Right lobe of liver (tissue), 4 donors: ENCODE results near the gene ADA.

Source experiments
- POLR2A ChIP-seq: fragments of 450-650 bp; IDR thresholded peaks from one replicate; pipeline ENCODE4 v1.6.1; 2017; ENCODE audit warnings: antibody characterized with exemption, mild to moderate bottlenecking
- TF ChIP-seq, protein P1 (sequence below), 4 donors: fragments of 200-600 bp in 3 of 4; fragments of 450-650 bp in 1 of 4; IDR thresholded peaks; one replicate each; pipeline versions ENCODE4 v1.5.1 to v1.8.0; 2016 to 2022; ENCODE audit warnings: antibody characterized with exemption in 4 of 4, mild to moderate bottlenecking in 2 of 4
- donor health status: DM: no; HTN: no; CAD: no.
- donor health status: DM: no; HTN: no; CAD: no.
- donor health status: DM: no; HTN: yes; CAD: no.

DNA sequence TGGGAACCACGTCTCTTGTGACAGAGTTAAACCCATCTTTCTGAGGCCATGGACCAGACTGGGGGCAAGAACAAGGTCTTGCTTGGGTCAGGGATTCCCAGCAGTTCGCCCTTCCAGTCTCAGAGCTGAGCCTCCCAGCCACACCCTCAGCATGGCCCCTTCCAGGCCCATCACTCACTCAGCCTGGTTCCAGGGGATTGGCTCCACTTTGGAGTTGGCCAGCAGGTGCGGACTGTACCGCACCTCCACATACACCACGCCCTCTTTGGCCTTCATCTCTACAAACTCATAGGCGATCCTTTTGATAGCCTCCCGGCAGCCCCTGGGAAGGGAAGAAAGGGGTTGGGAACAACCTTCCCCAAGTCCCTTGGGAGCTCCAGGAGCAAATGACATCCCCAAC lies 25.2 kb downstream of the ADA start:
- TF ChIP-seq, protein P1, sequence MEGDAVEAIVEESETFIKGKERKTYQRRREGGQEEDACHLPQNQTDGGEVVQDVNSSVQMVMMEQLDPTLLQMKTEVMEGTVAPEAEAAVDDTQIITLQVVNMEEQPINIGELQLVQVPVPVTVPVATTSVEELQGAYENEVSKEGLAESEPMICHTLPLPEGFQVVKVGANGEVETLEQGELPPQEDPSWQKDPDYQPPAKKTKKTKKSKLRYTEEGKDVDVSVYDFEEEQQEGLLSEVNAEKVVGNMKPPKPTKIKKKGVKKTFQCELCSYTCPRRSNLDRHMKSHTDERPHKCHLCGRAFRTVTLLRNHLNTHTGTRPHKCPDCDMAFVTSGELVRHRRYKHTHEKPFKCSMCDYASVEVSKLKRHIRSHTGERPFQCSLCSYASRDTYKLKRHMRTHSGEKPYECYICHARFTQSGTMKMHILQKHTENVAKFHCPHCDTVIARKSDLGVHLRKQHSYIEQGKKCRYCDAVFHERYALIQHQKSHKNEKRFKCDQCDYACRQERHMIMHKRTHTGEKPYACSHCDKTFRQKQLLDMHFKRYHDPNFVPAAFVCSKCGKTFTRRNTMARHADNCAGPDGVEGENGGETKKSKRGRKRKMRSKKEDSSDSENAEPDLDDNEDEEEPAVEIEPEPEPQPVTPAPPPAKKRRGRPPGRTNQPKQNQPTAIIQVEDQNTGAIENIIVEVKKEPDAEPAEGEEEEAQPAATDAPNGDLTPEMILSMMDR (IDR thresholded peaks at IDR 0.05): no peak
- no peak for TF ChIP-seq POLR2A
